HG03558 (cell line): ENCODE measurements around the gene SOX8.

Experiments used
- ATAC-seq: cut with Tn5 transposase; IDR thresholded peaks from one replicate; pipeline ENCODE4 v1.9.1; 2021; ENCODE audit warnings: moderate number of reproducible peaks; ENCODE audit not compliant: unreplicated experiment; ENCODE audit errors: extremely low read depth

Gene SOX8

DNA sequence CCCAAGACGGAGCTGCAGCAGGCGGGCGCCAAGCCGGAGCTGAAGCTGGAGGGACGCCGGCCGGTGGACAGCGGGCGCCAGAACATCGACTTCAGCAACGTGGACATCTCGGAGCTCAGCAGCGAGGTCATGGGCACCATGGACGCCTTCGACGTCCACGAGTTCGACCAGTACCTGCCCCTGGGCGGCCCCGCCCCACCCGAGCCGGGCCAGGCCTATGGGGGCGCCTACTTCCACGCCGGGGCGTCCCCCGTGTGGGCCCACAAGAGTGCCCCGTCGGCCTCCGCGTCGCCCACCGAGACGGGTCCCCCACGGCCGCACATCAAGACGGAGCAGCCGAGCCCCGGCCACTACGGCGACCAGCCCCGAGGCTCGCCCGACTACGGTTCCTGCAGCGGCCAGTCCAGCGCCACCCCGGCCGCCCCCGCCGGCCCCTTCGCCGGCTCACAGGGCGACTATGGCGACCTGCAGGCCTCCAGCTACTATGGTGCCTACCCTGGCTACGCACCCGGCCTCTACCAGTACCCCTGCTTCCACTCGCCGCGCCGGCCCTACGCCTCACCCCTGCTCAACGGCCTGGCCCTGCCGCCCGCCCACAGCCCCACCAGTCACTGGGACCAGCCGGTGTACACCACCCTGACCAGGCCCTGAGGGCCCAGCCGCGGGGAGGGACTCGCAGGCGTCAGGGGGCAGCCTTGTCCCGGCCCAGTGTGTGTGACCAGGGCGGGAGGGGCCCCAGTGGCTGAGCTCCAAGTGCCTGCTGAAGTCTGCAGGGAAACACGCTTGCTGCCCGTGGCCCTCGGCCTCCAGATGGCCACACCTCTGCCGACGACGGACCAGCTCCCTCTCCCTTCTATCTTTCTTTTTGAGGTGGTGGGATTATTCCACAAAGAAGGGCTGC lies 3.4 kb downstream of the SOX8 start:
- ATAC-seq: no peak

DNA sequence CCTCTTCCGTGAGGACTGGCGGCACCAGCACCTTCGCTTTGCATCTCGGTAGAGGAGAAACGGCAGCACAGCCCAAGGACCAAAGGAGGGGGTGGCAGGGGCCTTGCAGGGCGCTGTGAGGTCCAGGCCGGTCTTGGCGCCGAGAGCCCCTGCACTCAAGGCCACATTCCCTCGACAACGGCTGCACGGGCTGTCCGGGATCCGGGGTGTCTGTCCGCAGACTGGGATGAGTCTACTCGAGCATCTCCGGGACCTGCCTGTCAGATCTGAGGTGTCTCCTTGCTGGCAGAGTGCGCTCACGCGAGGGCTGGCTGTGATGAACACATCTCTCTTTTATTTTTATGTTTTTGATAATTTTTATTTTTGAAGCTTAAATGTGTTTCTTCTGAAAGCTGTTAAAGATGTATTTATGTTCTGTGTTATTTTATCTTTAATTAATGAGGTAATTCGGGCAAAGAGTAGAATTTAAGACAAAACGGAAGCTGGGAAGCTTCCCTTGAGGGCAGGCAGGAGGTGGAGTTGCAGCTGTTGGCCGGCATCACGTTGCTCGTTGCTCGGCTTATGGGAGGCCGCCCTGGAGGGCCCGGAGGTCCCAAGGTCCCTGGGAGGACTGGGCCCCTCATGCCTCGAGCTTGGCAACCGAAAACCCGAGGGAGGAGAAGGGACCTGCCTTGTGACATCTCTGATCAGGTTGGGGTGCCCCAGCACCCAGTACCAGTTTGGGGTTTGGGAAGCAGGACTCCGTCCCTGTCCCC lies 4.3 kb downstream of the SOX8 start:
- no peak for ATAC-seq

DNA sequence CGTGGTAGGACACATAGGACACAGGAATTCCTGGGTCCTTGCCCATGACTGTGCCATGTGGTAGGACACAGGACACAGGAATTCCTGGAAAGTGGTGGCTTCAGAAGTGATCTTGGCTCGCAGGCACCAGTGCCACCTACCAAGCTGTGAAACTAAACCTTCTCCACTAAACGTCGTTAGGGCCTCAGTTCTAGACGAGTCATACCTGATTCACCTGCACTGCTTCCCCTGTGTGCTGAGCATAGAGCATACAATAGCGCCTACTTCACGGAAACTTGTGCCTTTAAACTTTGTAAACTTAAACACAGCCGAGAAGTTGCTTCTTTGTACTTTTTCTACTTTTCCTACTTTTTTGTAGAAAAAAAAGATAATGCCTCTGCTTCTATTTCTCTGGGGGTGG lies 4.8 kb downstream of the SOX8 start:
- no peak for ATAC-seq

DNA sequence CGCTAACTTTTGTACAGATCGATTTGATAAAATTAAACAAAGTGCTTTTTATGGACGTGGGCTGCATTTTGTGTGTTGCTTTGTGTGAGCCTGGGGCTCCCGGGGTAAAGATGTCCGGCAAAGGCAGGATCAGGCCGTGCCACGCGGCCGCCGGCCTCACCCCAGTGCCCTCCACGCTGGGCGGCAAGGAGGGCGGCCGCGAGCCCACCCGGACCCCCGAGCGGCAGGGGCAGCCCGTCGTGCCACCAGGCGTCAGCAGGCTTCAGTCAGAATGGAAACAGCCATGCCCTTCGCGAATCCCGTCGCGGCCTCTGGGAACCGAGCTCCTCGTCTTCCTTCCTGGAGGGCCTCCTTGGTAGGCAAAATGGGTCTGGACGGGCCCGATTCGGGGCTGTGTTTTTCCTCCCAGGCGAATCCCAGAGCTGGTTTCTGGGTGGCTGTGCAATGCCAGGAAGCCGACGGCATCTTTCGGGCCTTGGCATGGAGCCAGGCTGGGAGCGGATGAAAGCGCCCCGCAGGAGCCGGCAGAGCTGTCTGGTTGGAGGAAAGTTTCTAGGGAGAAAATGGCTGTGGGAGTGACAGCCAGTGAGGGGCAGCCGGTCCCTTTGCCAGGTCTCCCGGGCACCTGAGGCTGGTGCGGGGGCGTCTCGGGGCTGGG lies 5.5 kb downstream of the SOX8 start:
- no peak for ATAC-seq

DNA sequence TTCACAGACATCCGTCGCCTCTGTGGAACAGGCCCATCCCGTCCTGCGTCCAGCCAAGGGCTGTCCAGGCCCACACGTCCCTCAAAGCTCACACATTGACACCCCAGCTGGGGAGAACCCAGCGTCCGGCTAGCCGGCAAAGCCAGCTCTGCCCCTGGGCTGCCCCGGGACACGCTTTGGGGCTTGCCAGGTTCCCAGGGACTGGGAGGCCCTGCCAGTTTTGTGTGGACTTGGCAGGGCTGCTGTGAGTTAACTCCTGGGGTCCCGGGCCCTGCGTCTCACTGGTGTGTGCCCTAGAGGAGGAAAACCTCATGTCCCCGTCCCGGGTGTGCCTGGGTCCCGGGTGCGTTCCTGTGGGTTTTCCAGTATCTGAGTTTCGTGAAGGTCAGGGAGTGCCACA lies 6.3 kb downstream of the SOX8 start:
- ATAC-seq: no peak

DNA sequence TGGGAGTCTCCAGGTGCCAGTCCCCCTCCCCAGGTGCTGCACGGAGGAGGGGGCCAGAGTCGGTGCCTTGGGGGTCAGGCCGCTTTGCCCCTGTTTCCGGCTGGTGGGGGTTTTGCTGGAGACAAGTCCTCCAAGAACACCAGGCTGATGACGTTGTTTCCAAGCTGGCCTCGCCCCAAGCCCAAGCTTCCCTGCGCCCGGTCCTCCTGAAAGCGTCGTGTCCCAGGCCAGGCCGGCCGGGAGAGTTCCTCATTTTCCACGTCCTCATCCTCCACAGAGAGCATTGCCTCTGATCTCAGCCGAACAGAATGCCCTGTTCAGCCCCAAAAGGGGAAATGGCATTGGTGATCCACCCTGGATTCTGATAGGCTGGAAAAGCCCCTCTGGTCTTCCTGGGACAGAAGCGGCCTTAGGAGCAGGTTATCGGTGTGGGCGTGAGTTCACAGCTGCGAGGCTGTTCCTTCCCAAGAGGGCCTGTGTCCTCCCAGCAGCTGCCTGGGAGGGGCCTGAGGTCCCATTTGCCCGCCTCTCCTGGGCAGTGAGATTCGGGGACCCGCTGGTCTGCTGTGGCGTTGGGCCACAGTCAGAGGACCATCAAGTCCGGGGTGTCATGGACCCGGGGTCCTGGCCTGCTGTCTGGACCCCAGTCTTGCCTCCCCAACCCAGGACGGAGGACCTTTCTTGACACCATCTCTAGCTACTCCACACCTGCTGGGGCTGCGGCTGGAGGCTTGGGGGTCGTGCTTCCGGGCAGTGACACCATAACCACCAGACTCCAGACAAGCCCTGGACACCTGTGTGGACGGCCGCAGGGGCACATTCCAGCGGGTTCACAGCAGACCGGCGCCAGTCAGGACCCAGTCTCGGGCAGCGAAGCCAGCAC lies 7.1 kb downstream of the SOX8 start:
- ATAC-seq: no peak

DNA sequence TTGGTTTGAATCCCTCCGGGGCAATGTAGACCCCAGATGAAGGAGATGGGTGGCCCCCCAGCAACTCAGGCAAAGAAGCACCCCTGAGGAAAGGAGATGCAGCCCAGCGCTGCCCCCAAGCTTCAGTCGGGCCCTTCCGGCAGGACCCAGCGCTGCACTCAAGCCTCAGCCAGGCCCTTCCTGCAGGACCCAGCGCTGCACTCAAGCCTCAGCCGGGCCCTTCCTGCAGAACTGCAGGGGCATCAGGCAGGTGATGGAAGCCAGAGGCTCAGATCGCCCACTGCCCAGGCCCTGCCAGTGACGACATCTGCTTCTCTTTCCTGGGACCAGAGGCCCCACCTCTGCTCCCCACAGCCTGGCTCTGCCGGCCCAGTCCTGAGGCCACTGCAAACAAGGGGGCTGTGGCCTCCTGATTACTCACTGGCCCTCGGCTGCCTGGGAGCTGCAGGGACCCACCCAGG lies 7.8 kb downstream of the SOX8 start:
- ATAC-seq: no peak

DNA sequence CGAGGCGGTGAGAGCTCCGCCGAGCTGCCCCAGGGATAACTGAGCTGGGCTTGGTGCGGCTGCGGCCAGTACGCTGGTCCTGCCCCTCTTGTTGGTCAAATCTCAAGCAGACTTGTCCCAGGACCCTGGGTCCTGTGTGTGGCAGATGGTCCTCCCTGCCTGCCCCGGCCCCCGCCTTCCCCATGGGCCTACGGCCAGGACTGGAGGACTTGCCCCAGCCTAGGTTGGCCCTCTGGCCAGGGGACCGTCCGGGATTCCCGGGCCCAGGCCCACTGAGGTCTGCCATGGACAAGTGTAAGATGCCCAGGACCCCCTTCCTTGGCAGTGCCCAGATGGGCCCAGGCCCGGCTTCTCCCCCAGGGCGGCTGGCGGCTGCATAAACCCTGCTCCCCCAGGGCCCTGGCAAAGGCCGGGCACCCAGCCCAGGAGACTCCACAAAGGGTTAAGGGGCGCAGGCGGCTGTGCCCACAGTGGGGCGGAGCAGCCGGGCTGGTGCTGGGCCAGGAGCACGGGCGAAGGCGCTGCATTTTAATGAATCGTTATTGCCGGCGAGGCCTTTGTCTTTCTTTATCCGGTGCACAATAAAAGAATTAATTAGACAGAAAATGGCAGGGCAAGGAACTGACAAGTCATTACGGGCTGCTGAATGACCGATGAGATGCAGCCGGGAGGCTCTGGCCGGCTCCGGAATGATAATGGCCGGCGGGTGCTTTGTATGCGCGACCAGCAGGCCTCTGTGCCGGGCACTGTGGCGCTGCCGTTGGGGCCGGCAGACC lies 9.1 kb downstream of the SOX8 start:
- no peak for ATAC-seq

DNA sequence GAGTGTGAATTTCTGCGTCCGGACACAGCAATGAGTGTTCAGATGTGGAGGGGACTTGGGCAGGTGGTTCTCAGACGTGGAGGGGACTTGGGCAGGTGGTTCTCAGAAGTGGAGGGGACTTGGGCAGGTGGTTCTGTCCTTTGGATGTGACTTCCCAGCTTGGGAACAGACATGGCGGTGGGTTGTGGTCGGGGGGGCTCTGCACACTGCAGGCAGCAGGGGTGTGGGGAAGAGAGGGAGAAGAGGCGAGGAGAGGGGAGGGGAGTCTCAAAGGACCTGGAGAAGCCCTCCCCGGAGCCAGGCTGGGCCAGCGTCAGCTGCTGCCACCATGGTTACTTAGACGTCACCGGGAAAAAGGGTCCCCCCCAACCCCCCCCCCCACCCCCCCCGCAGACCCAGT lies 9.8 kb downstream of the SOX8 start:
- no peak for ATAC-seq

DNA sequence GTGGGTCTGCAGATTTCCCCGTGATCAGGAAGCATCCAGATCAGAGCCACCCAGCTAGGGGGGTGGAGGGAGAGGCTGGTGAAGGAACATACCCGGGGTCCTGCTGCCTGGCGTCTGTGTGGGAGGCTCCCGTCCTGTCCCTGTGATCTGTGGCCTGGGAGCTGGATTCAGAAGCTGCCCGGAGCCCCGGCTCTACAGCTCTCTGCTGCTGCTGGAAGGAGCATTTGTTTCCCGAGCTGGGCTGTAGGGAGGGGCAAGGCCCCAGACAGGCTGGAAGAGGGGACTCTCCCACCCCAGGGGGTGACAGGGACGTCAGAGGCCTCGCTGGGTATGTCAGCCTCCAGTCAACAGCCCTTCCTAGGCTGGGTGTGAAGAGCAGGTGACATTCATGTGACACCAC lies 10.2 kb downstream of the SOX8 start:
- no peak for ATAC-seq

DNA sequence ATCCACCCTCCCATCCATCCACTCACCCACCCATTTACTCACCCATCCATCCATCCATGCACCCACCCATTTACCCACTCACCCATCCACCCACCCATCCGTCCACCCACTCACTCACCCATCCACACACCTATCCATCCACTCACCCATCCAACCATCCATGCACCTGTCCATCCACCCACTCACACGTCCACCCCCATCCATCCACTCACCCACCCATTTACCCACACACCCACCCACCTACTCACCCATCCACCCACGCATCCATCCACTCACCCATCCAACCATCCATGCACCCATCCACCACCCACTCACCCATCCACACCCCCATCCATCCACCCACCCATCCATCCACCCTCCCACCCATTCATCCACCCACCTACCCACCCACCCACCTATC lies 12.2 kb downstream of the SOX8 start:
- no peak for ATAC-seq

DNA sequence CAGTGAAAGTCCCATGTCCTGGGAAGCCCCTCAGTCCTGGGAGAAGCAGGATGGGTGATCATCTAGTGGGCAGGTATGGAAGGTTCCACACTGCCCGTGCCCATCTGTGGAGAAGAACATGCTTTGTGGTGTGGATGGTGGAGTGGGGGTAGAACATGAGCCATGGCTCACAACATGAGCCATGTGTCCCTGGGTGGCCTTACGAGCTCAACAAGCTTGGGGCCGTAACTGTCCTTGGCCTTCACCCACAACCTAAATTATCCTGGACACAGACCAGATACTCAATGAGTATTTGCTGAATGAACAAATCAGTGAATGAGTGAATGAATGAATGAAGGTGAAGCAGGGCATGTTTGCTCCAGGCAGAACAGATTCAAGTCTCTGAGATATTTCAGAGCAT lies 13.5 kb downstream of the SOX8 start:
- no peak for ATAC-seq

DNA sequence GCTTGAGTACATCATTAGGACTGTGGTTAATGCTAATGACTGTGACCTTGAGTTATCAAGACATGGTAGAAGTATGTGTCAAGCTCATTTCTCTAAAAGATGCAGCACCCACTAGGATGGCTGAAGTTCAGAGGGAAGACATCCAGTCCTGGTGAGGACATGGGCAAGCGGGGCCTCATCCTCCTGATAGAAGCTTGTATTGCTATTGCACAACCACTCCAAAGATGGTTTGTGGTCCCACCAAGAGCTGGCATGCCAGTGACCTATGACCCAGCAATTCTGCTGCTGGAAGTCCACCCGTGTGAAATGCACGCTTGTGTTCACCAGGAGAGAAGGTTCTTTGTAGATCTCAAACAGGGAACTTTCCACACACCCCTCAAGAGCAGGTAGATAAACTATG lies 14.2 kb downstream of the SOX8 start:
- no peak for ATAC-seq

DNA sequence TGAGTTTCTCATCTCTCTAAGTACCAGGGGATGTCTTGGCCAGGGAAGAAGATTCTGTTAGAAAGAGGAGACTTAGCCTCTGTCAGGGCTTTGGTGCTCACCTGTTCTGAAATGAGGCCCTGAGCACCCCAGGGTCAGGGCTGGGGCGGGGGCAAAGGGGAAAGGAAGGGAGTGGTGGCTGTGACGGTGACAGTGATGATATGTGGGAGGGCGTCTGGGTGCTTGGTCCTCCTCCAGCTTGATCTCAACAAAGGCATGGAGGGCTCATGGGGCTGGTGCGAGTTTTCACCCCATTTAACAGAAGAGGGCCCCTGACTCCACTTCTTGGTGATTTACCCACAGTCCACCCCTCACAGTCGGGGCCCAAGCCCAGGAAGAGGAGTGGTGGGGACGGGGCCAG lies 15.1 kb downstream of the SOX8 start:
- ATAC-seq: no peak

DNA sequence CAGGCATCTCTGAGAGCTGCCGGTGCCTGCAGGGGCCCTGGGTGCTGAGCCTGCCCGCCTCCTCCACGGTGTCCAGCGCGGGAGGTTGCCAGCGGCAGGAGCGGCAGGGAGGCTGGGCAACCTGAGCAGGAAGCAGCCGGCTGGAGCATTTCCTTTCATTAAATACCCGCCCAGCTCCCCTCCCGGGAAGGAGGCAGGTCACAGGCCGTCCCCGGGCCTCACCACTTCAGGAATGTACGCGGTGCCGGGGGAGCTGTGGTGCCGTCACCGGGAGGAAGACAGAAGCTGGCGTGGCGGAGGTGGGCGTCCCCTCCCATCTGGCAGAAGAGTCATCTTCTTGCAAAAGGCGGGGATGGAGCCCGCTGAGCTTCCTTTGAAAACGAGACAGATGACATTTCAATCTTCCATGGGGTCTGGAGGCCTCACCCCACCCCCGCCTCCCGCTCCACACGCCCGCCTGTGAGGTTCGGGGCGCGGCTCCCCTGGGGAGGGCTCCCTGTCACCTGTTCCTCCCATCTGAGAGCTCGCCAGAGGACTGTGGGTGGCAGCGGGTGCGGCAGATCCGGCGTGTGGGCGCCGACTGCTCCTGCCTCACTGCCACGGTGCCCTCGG lies 16.0 kb downstream of the SOX8 start:
- no peak for ATAC-seq

DNA sequence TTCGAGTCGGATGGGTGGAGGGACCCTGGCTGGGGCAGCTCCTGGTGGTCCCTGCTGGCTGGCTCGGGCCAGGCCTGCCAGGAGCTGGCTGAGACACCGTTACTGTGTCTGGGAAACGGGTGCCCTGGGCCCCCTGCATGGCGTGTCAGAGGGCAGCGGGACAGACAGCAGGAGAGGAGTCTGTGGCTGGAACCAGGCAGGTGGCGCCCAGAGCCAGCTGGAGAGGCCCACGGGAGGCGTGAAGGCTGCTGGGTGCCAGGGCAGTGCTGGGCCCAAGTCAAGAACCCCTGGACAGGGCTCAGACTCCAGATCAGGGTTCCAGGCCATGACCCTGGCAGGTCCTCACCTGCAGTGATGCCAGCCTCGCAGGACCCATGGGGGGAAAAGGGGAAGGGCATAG lies 16.6 kb downstream of the SOX8 start:
- ATAC-seq: no peak

DNA sequence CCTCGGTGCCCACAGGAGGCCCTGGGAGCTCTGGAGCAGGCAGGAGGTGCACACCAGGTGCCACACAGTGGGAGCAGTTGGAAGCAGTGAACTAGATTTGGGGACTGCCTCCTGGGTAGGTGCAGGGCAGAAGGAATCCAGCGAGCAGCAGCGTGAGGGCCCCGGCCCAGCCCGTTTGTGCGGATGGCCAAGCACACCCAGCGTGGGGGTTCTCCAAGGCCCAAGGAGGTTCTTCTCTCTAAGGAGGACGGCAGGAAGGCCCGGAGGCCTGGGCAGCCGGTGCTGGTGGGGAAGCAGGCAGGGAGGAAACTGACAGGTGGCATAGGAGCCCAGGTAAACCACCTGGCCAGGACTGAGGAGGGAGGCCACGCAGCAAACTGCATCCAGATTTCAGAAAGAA lies 17.0 kb downstream of the SOX8 start:
- no peak for ATAC-seq

DNA sequence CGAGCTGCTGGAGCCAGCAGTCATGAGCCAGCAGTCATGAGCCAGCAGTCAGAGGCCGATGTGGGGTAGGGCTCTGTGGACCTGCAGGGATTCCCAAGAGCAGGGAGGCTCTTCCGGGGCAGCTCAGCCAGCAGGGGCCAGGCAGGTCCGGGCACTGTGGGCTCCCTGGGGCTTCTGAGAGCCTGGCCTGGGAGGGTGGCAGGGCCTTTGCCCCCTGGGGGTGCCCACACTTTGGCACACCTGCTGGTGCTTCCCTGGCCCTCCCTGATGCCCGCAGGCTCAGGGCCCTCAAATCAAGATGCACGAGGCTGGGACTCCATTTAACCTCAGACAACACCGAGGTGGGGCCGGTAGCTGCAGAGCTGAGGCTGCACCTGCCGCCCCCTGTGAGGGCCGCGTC lies 18.1 kb downstream of the SOX8 start:
- no peak for ATAC-seq

DNA sequence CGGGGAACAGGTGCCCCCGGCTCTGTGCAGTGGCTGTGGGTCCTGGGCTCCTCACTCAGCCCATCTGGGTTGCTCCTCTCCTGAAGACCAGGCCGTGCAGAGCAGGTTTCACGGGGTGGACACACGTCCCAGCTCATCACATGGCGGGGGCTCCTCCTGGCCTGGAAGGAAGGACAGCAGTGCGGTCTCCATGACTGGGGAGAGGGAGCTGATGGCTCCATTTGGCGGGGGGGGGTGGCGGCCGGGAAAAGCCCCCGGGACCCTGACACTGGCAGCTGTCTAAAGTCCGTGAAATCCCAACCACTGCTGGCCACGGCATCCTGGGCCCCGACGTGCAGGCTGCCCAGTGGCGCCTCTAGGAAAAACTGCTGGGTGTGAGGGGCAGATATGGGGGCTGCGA lies 19.0 kb downstream of the SOX8 start:
- ATAC-seq: no peak
